Osteoblast (primary cell): Measurements from ENCODE around the gene SPECC1. TPM values are rescaled to one million over a fixed set of nuclear protein-coding genes. Genes with fewer than 3 reads are reported as not detected.
"Not testable (repeated sequence)": the region's sequence is repeated elsewhere in the genome, so short reads cannot be mapped to it uniquely, and the experiment has no call there.

Experiments
- DNase-seq: peaks from one replicate; pipeline ENCODE4 v3.0.0; 2011; ENCODE audit warnings: low spot score, mixed read lengths; ENCODE audit not compliant: insufficient read length; ENCODE audit errors: missing footprints
- H2AFZ ChIP-seq: 2 replicates; pipeline ENCODE4 v1.6.0; 2011; ENCODE audit warnings: mild to moderate bottlenecking, low read length
- H3K27ac ChIP-seq: 2 replicates; pipeline ENCODE4 v1.5.1; 2011; ENCODE audit warnings: mild to moderate bottlenecking, low read depth, low read length, moderate library complexity
- H3K27me3 ChIP-seq: 2 replicates; pipeline ENCODE4 v1.6.0; 2012; ENCODE audit warnings: mild to moderate bottlenecking, control low read depth, inconsistent platforms, low read length, moderate library complexity; ENCODE audit not compliant: insufficient read depth
- H3K36me3 ChIP-seq: 2 replicates; pipeline ENCODE4 v1.5.1; 2011; ENCODE audit warnings: mild to moderate bottlenecking, low read length, control low read depth, moderate library complexity; ENCODE audit not compliant: insufficient read depth
- H3K4me1 ChIP-seq: 2 replicates; pipeline ENCODE4 v1.5.1; 2011; ENCODE audit warnings: mild to moderate bottlenecking, low read length, control low read depth, moderate library complexity; ENCODE audit not compliant: insufficient read depth
- H3K4me2 ChIP-seq: 2 replicates; pipeline ENCODE4 v1.6.0; 2011; ENCODE audit warnings: mild to moderate bottlenecking, low read length; ENCODE audit not compliant: insufficient read depth
- H3K4me3 ChIP-seq: fragments of 200-600 bp; sonication (generic); 3 replicates; pipeline ENCODE4 v1.5.1; 2012; ENCODE audit warnings: mild to moderate bottlenecking, low read length, inconsistent platforms; ENCODE audit not compliant: insufficient read depth
- H3K79me2 ChIP-seq: 2 replicates; pipeline ENCODE4 v1.6.0; 2012; ENCODE audit warnings: mild to moderate bottlenecking, low read length, control low read depth, inconsistent platforms; ENCODE audit not compliant: insufficient read depth
- H3K9me3 ChIP-seq: 2 replicates; pipeline ENCODE4 v1.5.1; 2011; ENCODE audit warnings: low read depth, low read length, control low read depth
- H4K20me1 ChIP-seq: 2 replicates; pipeline ENCODE4 v1.6.0; 2012; ENCODE audit warnings: mild to moderate bottlenecking, low read length, control low read depth; ENCODE audit not compliant: insufficient read depth
- total RNA-seq: library from RNA; depleted of rRNA; stranded (reverse); fragments of >200 nt; gene quantifications from 2 replicates; pipeline ENCODE4 v1.2.3, GENCODE V29; 2012
- TF ChIP-seq, protein P1 (sequence below): IDR thresholded peaks from 2 replicates; pipeline ENCODE4 v1.5.1; 2011; ENCODE audit warnings: mild to moderate bottlenecking, low read depth, low read length, moderate library complexity; ENCODE audit errors: extremely low read depth

SPECC1 gene
- total RNA-seq, 1 donor, result 155 TPM

GRCh38 chr17:20028443-20028842 lies 19.3 kb downstream of the SPECC1 start:
- DNase-seq, result no peak
- H3K27ac ChIP-seq, result no peak overlapping the region
- peaks cover under 1% of the 10 kb centered on the region for H3K27me3 ChIP-seq
- H4K20me1 ChIP-seq, result no peaks in the 10 kb centered on the region
- no peaks in the 10 kb centered on the region for H3K36me3 ChIP-seq
- TF ChIP-seq, protein P1, sequence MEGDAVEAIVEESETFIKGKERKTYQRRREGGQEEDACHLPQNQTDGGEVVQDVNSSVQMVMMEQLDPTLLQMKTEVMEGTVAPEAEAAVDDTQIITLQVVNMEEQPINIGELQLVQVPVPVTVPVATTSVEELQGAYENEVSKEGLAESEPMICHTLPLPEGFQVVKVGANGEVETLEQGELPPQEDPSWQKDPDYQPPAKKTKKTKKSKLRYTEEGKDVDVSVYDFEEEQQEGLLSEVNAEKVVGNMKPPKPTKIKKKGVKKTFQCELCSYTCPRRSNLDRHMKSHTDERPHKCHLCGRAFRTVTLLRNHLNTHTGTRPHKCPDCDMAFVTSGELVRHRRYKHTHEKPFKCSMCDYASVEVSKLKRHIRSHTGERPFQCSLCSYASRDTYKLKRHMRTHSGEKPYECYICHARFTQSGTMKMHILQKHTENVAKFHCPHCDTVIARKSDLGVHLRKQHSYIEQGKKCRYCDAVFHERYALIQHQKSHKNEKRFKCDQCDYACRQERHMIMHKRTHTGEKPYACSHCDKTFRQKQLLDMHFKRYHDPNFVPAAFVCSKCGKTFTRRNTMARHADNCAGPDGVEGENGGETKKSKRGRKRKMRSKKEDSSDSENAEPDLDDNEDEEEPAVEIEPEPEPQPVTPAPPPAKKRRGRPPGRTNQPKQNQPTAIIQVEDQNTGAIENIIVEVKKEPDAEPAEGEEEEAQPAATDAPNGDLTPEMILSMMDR, result no peak
- no peak overlapping the region for H3K4me2 ChIP-seq
- H3K4me1 ChIP-seq, result no peaks in the 10 kb centered on the region
- no peak overlapping the region for H2AFZ ChIP-seq
- no peaks in the 10 kb centered on the region for H3K79me2 ChIP-seq
- H3K9me3 ChIP-seq, result no peaks in the 10 kb centered on the region
- no peak overlapping the region for H3K4me3 ChIP-seq

DNA sequence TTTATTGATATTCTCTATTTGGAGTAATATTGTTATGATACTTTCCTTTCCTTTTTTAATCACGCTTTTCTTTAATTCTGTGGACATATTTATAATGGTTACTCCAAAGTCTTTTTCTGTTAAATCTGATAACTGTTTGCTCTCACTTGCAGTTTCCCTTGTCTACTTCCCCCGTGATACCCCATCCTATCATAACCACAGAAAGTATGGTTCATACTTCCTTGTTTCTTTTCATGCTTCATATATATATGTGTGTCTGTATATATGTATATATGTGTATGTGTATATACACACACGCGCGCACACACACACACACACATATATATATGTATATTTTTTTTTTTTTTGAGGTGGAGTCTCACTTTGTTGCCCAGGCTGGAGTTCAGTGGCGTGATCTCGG lies 23.5 kb downstream of the SPECC1 start:
- H3K9me3 ChIP-seq, result no peaks in the 10 kb centered on the region
- H3K79me2 ChIP-seq, result no peaks in the 10 kb centered on the region
- TF ChIP-seq, protein P1, result no peak
- H2AFZ ChIP-seq, result no peak overlapping the region
- no peaks in the 10 kb centered on the region for H4K20me1 ChIP-seq
- H3K36me3 ChIP-seq, result no peaks in the 10 kb centered on the region
- no peak overlapping the region for H3K4me2 ChIP-seq
- no peak overlapping the region for H3K27ac ChIP-seq
- H3K27me3 ChIP-seq, result no peaks in the 10 kb centered on the region
- H3K4me1 ChIP-seq, result no peaks in the 10 kb centered on the region
- no peak overlapping the region for H3K4me3 ChIP-seq
- no peak for DNase-seq

DNA sequence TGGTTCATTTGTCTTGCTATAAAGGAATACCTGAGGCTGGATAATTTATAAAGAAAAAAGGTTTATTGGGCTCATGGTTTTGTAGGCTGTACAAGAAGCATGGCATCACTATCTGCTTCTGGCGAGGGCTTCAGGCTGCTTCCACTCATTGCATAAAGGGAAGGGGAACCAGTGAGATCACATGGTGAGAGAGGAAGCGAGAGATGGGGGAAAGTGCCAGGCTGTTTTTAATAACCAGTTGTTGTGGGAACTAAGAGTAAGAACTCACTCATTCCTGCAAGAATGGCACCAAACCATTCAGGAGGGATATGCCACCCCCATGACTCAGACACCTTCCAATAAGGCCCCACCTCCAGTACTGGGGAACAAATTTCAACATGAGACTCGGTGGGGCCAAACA lies 24.3 kb downstream of the SPECC1 start:
- H3K9me3 ChIP-seq, result no peaks in the 10 kb centered on the region
- H3K27ac ChIP-seq, result no peak overlapping the region
- TF ChIP-seq, protein P1, result no peak
- H3K4me2 ChIP-seq, result no peak overlapping the region
- no peaks in the 10 kb centered on the region for H3K79me2 ChIP-seq
- no peaks in the 10 kb centered on the region for H3K36me3 ChIP-seq
- H3K4me1 ChIP-seq, result no peaks in the 10 kb centered on the region
- H3K27me3 ChIP-seq, result no peaks in the 10 kb centered on the region
- H3K4me3 ChIP-seq, result no peak overlapping the region
- H4K20me1 ChIP-seq, result no peaks in the 10 kb centered on the region
- H2AFZ ChIP-seq, result no peak overlapping the region
- no peak for DNase-seq

DNA sequence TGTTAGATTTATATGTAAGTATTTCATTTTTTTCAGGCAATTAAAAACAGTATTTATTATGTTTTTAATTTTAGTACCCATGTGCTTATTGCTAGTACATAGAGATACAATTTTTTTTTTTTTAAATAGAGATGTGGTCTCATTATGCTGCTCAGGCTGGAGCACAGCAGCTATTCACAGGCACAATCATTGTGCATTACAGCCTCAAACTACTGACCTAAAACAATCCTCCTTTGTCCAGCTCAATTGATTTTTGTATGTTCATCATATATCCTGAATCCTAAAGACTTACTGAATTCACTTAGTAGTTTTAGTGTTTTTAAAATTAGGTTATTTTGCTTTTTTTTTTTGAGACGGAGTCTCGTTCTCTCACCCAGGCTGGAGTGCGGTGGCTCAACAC lies 26.3 kb downstream of the SPECC1 start:
- H3K4me2 ChIP-seq, result no peak overlapping the region
- no peaks in the 10 kb centered on the region for H3K9me3 ChIP-seq
- no peaks in the 10 kb centered on the region for H3K4me1 ChIP-seq
- no peak overlapping the region for H2AFZ ChIP-seq
- H3K27me3 ChIP-seq, result peaks cover 3% of the 10 kb centered on the region
- H3K36me3 ChIP-seq, result no peaks in the 10 kb centered on the region
- DNase-seq, result no peak
- TF ChIP-seq, protein P1, result no peak
- H3K27ac ChIP-seq, result no peak overlapping the region
- H3K4me3 ChIP-seq, result no peak overlapping the region
- no peaks in the 10 kb centered on the region for H3K79me2 ChIP-seq
- no peaks in the 10 kb centered on the region for H4K20me1 ChIP-seq

- not testable (repeated sequence) for DNase-seq, H3K27me3 ChIP-seq, H3K36me3 ChIP-seq, H3K4me3 ChIP-seq, H3K79me2 ChIP-seq, H4K20me1 ChIP-seq, H3K4me1 ChIP-seq, H3K27ac ChIP-seq, H2AFZ ChIP-seq, H3K4me2 ChIP-seq, H3K9me3 ChIP-seq
Observed at GRCh38 chr17:20037286-20037685, 28.1 kb downstream of the SPECC1 start.
